ENCODE data around the gene PHGDH. TPM values are rescaled to one million over a fixed set of nuclear protein-coding genes. Genes with fewer than 3 reads are reported as not detected.

Gene PHGDH
- total and polyA plus RNA-seq, 2 of the 13 experiments (the other 11 are each of a cell fraction or from before 2014, with no cell fraction given): 95.8 to 133 TPM

DNA sequence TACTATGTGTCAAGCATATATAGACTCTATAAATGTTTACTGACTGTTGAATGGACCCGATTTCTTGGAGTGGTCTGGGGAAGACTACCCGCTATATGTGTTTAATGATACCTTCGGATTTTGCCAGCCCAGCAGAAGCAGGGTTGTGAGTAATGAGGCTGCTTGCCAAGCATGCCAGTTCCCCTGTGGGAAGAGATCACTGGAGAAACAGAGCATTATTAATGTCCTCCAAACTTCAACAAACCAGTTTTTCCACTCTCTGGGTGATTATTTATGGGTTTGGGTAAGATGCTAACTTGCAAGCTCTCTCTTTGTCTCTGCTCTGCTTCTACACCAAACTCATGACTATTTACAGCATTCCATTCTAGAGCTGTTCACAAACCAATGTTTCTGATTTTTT is 25.1 kb upstream of the PHGDH start (continued):
- TF ChIP-seq, protein P1, sequence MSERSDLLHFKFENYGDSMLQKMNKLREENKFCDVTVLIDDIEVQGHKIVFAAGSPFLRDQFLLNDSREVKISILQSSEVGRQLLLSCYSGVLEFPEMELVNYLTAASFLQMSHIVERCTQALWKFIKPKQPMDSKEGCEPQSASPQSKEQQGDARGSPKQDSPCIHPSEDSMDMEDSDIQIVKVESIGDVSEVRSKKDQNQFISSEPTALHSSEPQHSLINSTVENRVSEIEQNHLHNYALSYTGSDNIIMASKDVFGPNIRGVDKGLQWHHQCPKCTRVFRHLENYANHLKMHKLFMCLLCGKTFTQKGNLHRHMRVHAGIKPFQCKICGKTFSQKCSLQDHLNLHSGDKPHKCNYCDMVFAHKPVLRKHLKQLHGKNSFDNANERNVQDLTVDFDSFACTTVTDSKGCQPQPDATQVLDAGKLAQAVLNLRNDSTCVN (CRISPR knock-in tag; IDR thresholded peaks at IDR 0.05; ENCODE audit: borderline replicate concordance): no peak
- TF ChIP-seq, protein P2, sequence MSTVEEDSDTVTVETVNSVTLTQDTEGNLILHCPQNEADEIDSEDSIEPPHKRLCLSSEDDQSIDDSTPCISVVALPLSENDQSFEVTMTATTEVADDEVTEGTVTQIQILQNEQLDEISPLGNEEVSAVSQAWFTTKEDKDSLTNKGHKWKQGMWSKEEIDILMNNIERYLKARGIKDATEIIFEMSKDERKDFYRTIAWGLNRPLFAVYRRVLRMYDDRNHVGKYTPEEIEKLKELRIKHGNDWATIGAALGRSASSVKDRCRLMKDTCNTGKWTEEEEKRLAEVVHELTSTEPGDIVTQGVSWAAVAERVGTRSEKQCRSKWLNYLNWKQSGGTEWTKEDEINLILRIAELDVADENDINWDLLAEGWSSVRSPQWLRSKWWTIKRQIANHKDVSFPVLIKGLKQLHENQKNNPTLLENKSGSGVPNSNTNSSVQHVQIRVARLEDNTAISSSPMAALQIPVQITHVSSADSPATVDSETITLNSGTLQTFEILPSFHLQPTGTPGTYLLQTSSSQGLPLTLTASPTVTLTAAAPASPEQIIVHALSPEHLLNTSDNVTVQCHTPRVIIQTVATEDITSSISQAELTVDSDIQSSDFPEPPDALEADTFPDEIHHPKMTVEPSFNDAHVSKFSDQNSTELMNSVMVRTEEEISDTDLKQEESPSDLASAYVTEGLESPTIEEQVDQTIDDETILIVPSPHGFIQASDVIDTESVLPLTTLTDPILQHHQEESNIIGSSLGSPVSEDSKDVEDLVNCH (CRISPR knock-in tag; IDR thresholded peaks at IDR 0.05): no peak
- TF ChIP-seq RFX1 (IDR thresholded peaks at IDR 0.05) (no peak), NR2F6 (IDR thresholded peaks at IDR 0.05) (no peak), NR2F6 (CRISPR knock-in tag; IDR thresholded peaks at IDR 0.05) (no peak), KDM2A (CRISPR knock-in tag; IDR thresholded peaks at IDR 0.05; ENCODE audit: borderline replicate concordance, low read depth) (no peak), SNAI1 (CRISPR knock-in tag; IDR thresholded peaks at IDR 0.05; ENCODE audit: borderline replicate concordance) (no peak), ZNF569 (CRISPR knock-in tag; IDR thresholded peaks at IDR 0.05; ENCODE audit: borderline replicate concordance) (no peak), RBAK (CRISPR knock-in tag; IDR thresholded peaks at IDR 0.05) (no peak), SRSF9 (IDR thresholded peaks at IDR 0.05; ENCODE audit: borderline replicate concordance, insufficient read depth, low read depth, low read length, poor library complexity, severe bottlenecking) (no peak), ZNF224 (CRISPR knock-in tag; IDR thresholded peaks at IDR 0.05) (no peak), ARNTL (CRISPR knock-in tag; IDR thresholded peaks at IDR 0.05) (no peak), POLR2G (IDR thresholded peaks at IDR 0.05; ENCODE audit: low read depth, low read length) (no peak), HNF1A (IDR thresholded peaks at IDR 0.05; ENCODE audit: low read depth) (no peak), HNF1A (CRISPR knock-in tag; IDR thresholded peaks at IDR 0.05; ENCODE audit: borderline replicate concordance) (no peak)
- TF ChIP-seq, protein P3, sequence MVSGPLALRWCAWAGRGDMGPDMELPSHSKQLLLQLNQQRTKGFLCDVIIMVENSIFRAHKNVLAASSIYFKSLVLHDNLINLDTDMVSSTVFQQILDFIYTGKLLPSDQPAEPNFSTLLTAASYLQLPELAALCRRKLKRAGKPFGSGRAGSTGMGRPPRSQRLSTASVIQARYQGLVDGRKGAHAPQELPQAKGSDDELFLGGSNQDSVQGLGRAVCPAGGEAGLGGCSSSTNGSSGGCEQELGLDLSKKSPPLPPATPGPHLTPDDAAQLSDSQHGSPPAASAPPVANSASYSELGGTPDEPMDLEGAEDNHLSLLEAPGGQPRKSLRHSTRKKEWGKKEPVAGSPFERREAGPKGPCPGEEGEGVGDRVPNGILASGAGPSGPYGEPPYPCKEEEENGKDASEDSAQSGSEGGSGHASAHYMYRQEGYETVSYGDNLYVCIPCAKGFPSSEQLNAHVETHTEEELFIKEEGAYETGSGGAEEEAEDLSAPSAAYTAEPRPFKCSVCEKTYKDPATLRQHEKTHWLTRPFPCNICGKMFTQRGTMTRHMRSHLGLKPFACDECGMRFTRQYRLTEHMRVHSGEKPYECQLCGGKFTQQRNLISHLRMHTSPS (CRISPR knock-in tag; IDR thresholded peaks at IDR 0.05; ENCODE audit: low read depth): no peak

All from HepG2 (cell line).